ENCODE results near the gene RBM11.

GRCh38 chr21:14271641-14272040 is 55.7 kb downstream of the RBM11 start:
- TF ChIP-seq EZH2 (IDR thresholded peaks at IDR 0.05; ENCODE audit: borderline replicate concordance): no peak
- no peak for TF ChIP-seq CTCF (IDR thresholded peaks at IDR 0.05; ENCODE audit: poor library complexity)
- no peak for TF ChIP-seq EZH2phosphoT487 (IDR thresholded peaks at IDR 0.05; ENCODE audit: low read depth, severe bottlenecking, unreplicated experiment)
